Measurements from ENCODE around the gene MYBPHL. TPM values are rescaled to one million over a fixed set of nuclear protein-coding genes. Genes with fewer than 3 reads are reported as not detected.

Gene MYBPHL
- total and polyA plus RNA-seq, 2 of the 13 experiments (the other 11 are each of a cell fraction or from before 2014, with no cell fraction given), result 3.7 to 3.8 TPM

GRCh38 chr1:109266965-109267364 lies 39.8 kb downstream of the MYBPHL start:
- intact Hi-C loops (cut with micrococcal nuclease; ENCODE audit: unreplicated experiment), result no loop called here
- H3K9me3 ChIP-seq (ENCODE audit: low read length), result no peaks in the 10 kb centered on the region
- H4K20me1 ChIP-seq (ENCODE audit: insufficient read depth, low read length), result no peaks in the 10 kb centered on the region
- no peaks in the 10 kb centered on the region for H3K27me3 ChIP-seq (ENCODE audit: control insufficient read depth in 1 of 2, insufficient read depth in 2 of 2, low read length in 2 of 2)
- ChIA-PET CTCF (ENCODE audit: low intra/inter-chr PET ratio, low total read pairs) (no interaction called here), POLR2A (no interaction called here)
- no peak for DNase-seq (ENCODE audit: low spot score)
- no peak overlapping the region for H3K27ac ChIP-seq (ENCODE audit: extremely low read length, insufficient read depth, low read length)
- BruUV-seq (replicated peaks), result no TSS peak
- no peak for ATAC-seq
- WGBS (ENCODE audit: low lambda C conversion rate), result 96% methylated on average over 11 of the region's 11 CpGs
- no peaks in the 10 kb centered on the region for H3K79me2 ChIP-seq (ENCODE audit: insufficient read depth, low read length)
- H3K9ac ChIP-seq (ENCODE audit: insufficient read depth, low read depth, low read length), result no peak overlapping the region
- no peak overlapping the region for H3K4me2 ChIP-seq (ENCODE audit: low read depth, low read length)
- in situ Hi-C loops (cut with HindIII; ENCODE audit: extremely low pct_ligation_motif_present, low pct_unique_long_range_greater_than_20kb), result loop anchor here (10.0 kb wide), 1 partner anchor 268 kb away; the partner anchor contains the start of gene GPR61
- no peaks in the 10 kb centered on the region for H3K4me1 ChIP-seq (ENCODE audit: insufficient read depth, low read length)
- no peak for FAIRE-seq
- TF ChIP-seq ZNF703 (CRISPR knock-in tag; IDR thresholded peaks at IDR 0.05; ENCODE audit: borderline replicate concordance) (no peak), SMARCE1 (IDR thresholded peaks at IDR 0.05; ENCODE audit: borderline replicate concordance) (no peak), DPF2 (CRISPR knock-in tag; IDR thresholded peaks at IDR 0.05; ENCODE audit: borderline replicate concordance, low read depth) (no peak), ZNF713 (CRISPR knock-in tag; IDR thresholded peaks at IDR 0.05) (no peak), ELF1 (CRISPR knock-in tag; IDR thresholded peaks at IDR 0.05) (no peak), MBNL3 (CRISPR knock-in tag; conservative IDR thresholded peaks at IDR 0.05) (no peak)
- no peak overlapping the region for H2AFZ ChIP-seq (ENCODE audit: low read length)
- peaks cover 4 to 8% of the 10 kb centered on the region in 2 experiments; a peak in 3 of 5 replicates for H3K36me3 ChIP-seq (replicated peaks in 1 of 2; ENCODE audit: control insufficient read depth in 1 of 2, insufficient read depth in 2 of 2, low read length in 2 of 2)
- H3K4me3 ChIP-seq (replicated peaks in 1 of 3; ENCODE audit: insufficient read depth in 1 of 3, low read depth in 2 of 3, low read length in 3 of 3), result no peak overlapping the region

GRCh38 chr1:109265741-109266330 lies 41.0 kb downstream of the MYBPHL start:
- H3K27me3 ChIP-seq (ENCODE audit: control insufficient read depth in 1 of 2, insufficient read depth in 2 of 2, low read length in 2 of 2), result no peaks in the 10 kb centered on the region
- DNase-seq (ENCODE audit: low spot score), result no peak
- intact Hi-C loops (cut with micrococcal nuclease; ENCODE audit: unreplicated experiment) (no loop called here), in situ Hi-C loops (cut with HindIII; ENCODE audit: extremely low pct_ligation_motif_present, low pct_unique_long_range_greater_than_20kb) (loop anchor here (10.0 kb wide), 1 partner anchor 269 kb away; the partner anchor contains the start of gene GPR61)
- no peak for ATAC-seq
- H3K9ac ChIP-seq (ENCODE audit: insufficient read depth, low read depth, low read length), result no peak overlapping the region
- no peak overlapping the region for H3K4me2 ChIP-seq (ENCODE audit: low read depth, low read length)
- no peak for TF ChIP-seq ZNF784 (CRISPR knock-in tag; IDR thresholded peaks at IDR 0.05; ENCODE audit: borderline replicate concordance)
- no peak for TF ChIP-seq ZMAT5 (CRISPR knock-in tag; IDR thresholded peaks at IDR 0.05; ENCODE audit: borderline replicate concordance, low read depth)
- TF ChIP-seq EZH2 (conservative IDR thresholded peaks at IDR 0.05; ENCODE audit: low read depth, low read length), result no peak
- no peak for TF ChIP-seq SAFB2 (CRISPR knock-in tag; IDR thresholded peaks at IDR 0.05; ENCODE audit: borderline replicate concordance, low read depth)
- no peak for TF ChIP-seq ZC3H4 (CRISPR knock-in tag; IDR thresholded peaks at IDR 0.05; ENCODE audit: borderline replicate concordance)
- no peak for TF ChIP-seq NFE2L2 (IDR thresholded peaks at IDR 0.05; ENCODE audit: low read length)
- no peak for TF ChIP-seq ZNF24 (IDR thresholded peaks at IDR 0.05)
- no peak for TF ChIP-seq AGO1 (IDR thresholded peaks at IDR 0.05; ENCODE audit: low read depth, low read length, poor library complexity, severe bottlenecking)
- no peak for TF ChIP-seq SIX4 (CRISPR knock-in tag; IDR thresholded peaks at IDR 0.05)
- H3K9me3 ChIP-seq (ENCODE audit: low read length), result no peaks in the 10 kb centered on the region
- FAIRE-seq, result no peak
- CTCF ChIA-PET (ENCODE audit: low intra/inter-chr PET ratio, low total read pairs), result no interaction called here
- H3K36me3 ChIP-seq (replicated peaks in 1 of 2; ENCODE audit: control insufficient read depth in 1 of 2, insufficient read depth in 2 of 2, low read length in 2 of 2), result peaks cover 4 to 8% of the 10 kb centered on the region in 2 experiments; a peak in 3 of 5 replicates
- no peaks in the 10 kb centered on the region for H4K20me1 ChIP-seq (ENCODE audit: insufficient read depth, low read length)
- POLR2A ChIA-PET, result no interaction called here
- H3K27ac ChIP-seq (ENCODE audit: extremely low read length, insufficient read depth, low read length), result no peak overlapping the region
- no peaks in the 10 kb centered on the region for H3K4me1 ChIP-seq (ENCODE audit: insufficient read depth, low read length)
- no peak overlapping the region for H2AFZ ChIP-seq (ENCODE audit: low read length)
- BruUV-seq (replicated peaks), result no TSS peak
- no peaks in the 10 kb centered on the region for H3K79me2 ChIP-seq (ENCODE audit: insufficient read depth, low read length)
- no peak overlapping the region for H3K4me3 ChIP-seq (replicated peaks in 1 of 3; ENCODE audit: insufficient read depth in 1 of 3, low read depth in 2 of 3, low read length in 3 of 3)
- 96% methylated on average over 4 of the region's 13 CpGs for WGBS (ENCODE audit: low lambda C conversion rate)
